HG02759 (cell line): ENCODE data around the gene GADD45GIP1.

ENCODE experiments used
- ATAC-seq: cut with Tn5 transposase; IDR thresholded peaks from one replicate; pipeline ENCODE4 v1.9.1; 2021; ENCODE audit warnings: mild to moderate bottlenecking, moderate library complexity; ENCODE audit not compliant: unreplicated experiment

The GADD45GIP1 gene

GRCh38 chr19:12956446-12957388 is at the start of gene GADD45GIP1:
TSS of gene GADD45GIP1 (minus strand) at chr19:12957223. CDS start at chr19:12957212, 11 bp downstream.
- ATAC-seq: peak; percentile 77

- no peak for ATAC-seq
Observed at GRCh38 chr19:13005861-13006370, 48.9 kb upstream of the GADD45GIP1 start.

- ATAC-seq: no peak
Observed at GRCh38 chr19:13005253-13005652, 48.2 kb upstream of the GADD45GIP1 start.

- no peak for ATAC-seq
Observed at GRCh38 chr19:13004273-13004672, 47.2 kb upstream of the GADD45GIP1 start.

- no peak for ATAC-seq
Observed at GRCh38 chr19:13003081-13003480, 46.1 kb upstream of the GADD45GIP1 start.

GRCh38 chr19:13002166-13002898 is 45.3 kb upstream of the GADD45GIP1 start:
- ATAC-seq: no peak

- ATAC-seq: no peak
Observed at GRCh38 chr19:13001502-13002165, 44.6 kb upstream of the GADD45GIP1 start.

- ATAC-seq: no peak
Observed at GRCh38 chr19:13001166-13001501, 44.1 kb upstream of the GADD45GIP1 start.

- no peak for ATAC-seq
Observed at GRCh38 chr19:12997967-12998940, 41.2 kb upstream of the GADD45GIP1 start.

GRCh38 chr19:12997179-12997966 is 40.4 kb upstream of the GADD45GIP1 start:
- ATAC-seq: no peak

- no peak for ATAC-seq
Observed at GRCh38 chr19:12996406-12997094, 39.5 kb upstream of the GADD45GIP1 start.

GRCh38 chr19:12995596-12996405 is 38.8 kb upstream of the GADD45GIP1 start:
- ATAC-seq: no peak

- no peak for ATAC-seq
Observed at GRCh38 chr19:12994701-12995595, 37.9 kb upstream of the GADD45GIP1 start, which contains the start of gene NFIX. TSS of gene NFIX (plus strand) at chr19:12995475. CDS start at chr19:12995838, 363 bp downstream.

GRCh38 chr19:12993562-12993961 is 36.5 kb upstream of the GADD45GIP1 start:
- ATAC-seq: no peak

- ATAC-seq: no peak
Observed at GRCh38 chr19:12992729-12993128, 35.7 kb upstream of the GADD45GIP1 start.

- ATAC-seq: no peak
Observed at GRCh38 chr19:12991296-12991695, 34.3 kb upstream of the GADD45GIP1 start.

GRCh38 chr19:12990853-12991252 is 33.8 kb upstream of the GADD45GIP1 start:
- no peak for ATAC-seq
